GM18858 (cell line): ENCODE data around the gene SLA2.
"Not testable (repeated sequence)": the region's sequence is repeated elsewhere in the genome, so short reads cannot be mapped to it uniquely, and the experiment has no call there.

Experiments used
- ATAC-seq: cut with Tn5 transposase; IDR thresholded peaks from one replicate; pipeline ENCODE4 v1.9.1; 2021; ENCODE audit not compliant: unreplicated experiment

SLA2 gene, protein sequence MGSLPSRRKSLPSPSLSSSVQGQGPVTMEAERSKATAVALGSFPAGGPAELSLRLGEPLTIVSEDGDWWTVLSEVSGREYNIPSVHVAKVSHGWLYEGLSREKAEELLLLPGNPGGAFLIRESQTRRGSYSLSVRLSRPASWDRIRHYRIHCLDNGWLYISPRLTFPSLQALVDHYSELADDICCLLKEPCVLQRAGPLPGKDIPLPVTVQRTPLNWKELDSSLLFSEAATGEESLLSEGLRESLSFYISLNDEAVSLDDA

DNA sequence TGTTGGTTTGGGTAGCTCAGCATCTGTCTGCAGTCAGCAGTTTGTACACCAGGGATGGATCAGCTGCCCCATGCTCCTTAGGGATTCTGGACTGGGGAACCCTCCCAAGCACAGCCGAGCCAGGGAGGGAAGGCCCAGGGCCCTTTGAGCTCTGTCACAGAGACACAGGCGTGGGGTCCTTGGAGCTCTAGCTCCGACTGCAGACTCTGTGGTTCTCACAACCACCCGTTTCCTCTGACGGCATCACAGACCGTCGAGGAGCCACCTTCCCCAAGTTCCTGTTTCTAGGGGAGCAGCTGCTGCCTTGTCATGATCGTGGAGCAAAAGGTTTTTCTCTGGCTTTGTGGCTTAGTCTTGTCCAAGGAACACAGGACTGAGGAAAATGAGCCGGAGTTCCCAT is at the start of gene SLA2:
TSS of gene SLA2 (minus strand) at position 199 of the 400 bp plus-strand sequence. CDS start 4,861 bp downstream, outside the sequence.
- no peak for ATAC-seq

DNA sequence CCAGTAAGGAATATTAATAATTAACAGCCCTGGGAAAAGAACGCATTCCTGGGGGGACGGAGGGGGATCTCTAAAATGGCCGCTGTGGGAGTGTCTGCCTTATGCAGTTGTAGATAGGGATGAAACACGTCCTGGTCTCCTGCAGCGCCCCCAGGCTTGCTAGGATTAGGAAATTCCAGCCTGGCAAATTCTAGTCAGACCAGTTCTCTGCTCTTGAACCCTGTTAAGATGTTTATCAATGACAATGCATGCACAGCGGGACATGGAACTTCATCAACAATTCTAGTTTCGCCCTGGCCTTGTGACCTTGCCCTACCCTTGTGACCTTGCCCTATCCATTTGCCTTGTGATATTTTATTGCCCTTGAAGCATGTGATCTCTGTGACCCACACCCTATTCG is 49.5 kb upstream of the SLA2 start:
- ATAC-seq = not testable (repeated sequence)

DNA sequence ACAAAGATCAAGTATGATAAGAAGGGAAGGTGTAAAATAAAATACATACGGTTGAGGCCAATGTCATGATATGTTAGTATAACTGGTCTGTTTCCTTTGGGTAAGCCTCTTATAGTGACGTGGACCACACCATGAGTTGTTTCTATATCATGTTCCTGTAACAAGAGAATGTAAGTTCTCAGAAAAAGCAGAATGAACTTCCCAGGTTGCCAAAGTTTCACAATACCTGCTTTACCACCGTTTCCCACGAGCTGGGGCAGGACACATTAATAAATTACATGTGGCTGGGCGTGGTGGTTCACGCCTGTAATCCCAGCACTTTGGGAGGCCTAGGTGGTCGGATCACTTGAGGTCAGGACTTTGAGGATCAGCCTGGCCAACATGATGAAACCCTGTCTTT is 42.6 kb upstream of the SLA2 start:
- no peak for ATAC-seq

DNA sequence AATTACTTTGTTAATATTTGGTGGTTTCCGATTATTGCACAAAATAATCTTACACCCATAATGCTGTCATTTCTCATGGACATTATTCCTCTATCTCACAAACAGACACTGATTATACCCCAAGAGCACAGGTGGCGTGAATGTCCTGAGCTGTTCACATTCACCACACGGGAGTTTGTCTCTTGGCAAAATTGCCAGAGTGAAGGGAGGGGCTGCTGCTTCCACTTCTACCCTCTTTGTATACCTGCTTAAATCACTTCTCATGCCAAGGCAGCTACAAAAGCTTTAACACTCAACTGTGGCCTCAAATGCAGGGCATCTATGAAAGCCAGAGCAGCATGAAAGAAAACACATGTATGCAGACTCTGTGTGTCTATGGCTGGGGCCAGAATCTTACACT is 41.9 kb upstream of the SLA2 start:
- no peak for ATAC-seq

DNA sequence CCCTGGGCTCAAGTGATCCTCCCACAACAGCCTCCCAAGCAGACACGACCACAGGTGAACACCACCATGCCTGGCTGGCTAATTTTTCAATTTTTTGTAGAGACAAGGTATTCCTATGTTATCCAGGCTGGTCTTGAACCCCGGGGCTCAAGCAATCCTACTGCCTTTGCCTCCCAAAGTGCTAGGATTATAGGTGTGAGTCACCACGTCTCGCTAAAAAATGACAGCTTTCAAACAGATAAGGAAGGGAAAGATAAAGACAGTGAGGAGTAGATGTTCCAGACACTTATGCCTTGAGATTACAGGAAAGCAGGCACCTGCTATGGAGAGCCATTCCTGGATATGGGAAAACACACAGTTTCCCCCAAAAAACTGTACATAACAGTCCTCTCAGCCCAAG is 40.9 kb upstream of the SLA2 start:
- ATAC-seq = no peak

DNA sequence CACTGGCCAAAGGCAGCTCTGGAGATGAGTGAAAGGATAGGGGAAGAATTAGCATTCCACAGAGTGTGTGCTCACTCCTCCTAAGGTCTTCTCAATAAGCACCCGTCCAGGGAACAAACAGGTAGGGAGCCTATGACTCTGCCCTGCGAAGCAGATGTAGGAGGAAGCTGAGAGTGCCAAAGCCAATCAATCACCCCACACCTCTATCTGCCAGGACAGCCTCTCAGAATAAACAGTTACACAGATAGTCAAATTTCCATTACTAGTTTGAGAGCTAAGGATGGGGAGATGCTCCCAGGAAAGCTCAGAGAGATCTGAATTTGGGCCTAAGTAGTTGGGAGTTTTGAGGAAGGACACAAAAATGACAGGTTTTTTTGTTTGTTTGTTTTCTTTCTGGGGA is 40.5 kb upstream of the SLA2 start:
- ATAC-seq = no peak

DNA sequence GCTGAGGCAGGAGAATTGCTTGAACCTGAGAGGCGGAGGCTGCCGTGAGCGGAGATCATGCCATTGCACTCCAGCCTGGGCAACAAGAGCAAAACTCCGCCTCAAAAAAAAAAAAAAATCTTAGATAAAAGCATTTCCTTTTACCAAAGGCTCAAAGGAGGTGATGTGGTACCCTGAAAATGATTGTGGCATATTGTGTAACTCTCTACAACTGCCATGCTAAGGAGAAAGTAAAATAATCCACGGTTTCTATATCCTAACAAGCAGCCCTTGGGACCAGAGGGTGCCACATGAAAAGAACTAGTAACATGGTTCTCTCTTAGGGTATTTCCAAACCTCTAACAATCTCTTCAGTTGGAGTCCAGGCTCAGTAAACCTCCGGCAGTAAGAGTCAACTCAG is 38.8 kb upstream of the SLA2 start:
- ATAC-seq = no peak

DNA sequence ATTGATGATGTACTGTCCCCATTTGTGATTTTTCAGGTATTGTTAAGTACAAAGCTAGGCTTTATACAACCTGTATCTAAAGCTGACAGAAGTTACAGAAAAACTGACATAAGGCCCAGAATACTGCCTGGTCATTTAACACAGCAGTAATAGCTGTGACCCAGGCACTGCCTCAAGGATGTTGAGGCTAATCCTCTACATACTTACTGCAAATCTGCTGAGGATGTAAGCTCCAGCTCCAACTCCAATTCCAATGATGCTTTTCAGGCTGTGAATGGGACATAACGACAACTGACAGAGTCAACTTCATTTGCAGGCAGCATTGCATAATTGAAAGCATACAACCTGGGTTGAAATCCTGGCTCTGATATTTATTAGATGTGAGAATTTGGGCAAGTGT is 36.3 kb upstream of the SLA2 start:
- ATAC-seq = no peak

DNA sequence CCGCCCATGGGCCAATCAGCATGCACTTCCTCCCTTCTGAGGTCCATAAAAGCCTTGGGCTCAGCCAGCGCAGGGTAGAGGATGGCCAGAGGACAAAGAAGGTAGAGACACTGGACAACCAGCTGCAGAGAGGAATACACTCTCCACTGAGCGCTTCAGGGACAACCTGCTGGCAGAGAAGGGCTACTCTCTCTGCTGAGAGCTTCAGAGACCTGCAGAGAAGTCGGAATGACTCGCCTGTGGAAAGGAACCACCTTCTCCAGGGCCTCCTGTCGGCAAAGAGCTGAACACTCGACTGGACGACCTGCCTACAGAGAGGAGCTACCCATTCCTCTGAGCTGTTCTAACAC is 31.4 kb upstream of the SLA2 start:
- ATAC-seq = no peak

DNA sequence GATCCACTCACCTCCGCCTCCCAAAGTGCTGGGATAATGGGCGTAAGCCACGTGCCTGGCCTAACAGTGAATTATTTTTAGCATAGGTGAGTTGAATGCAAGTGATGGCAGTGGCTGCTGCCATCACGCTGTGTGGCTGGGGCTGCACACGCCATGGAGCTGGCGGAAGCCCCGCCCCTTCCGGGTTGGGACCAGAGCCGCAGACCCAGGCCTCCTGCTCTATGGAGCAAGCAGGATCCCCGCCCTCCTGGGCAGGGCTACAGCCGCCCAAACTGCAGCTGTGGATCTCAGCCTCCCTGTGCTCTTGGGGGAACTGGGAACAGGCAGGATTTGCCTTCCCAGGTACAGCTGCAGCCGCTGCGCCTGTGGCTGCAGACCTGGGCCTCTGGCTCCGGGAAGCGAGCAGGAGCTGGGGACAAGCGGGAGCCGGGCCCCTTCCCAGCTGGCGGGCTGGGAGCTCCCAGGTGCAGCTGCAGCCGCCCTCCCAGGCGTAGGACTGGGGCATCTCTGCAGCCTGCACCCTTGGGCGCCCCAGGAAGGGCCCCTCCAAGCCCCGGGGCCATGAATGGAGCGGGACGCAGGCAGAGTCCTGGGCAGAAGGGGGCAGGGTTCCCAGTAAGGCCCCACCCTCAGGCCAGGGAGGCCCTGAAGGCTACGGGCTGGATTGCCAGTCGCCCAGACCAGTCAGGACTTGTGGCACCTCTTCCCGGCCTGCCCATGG is 30.9 kb upstream of the SLA2 start:
- no peak for ATAC-seq

DNA sequence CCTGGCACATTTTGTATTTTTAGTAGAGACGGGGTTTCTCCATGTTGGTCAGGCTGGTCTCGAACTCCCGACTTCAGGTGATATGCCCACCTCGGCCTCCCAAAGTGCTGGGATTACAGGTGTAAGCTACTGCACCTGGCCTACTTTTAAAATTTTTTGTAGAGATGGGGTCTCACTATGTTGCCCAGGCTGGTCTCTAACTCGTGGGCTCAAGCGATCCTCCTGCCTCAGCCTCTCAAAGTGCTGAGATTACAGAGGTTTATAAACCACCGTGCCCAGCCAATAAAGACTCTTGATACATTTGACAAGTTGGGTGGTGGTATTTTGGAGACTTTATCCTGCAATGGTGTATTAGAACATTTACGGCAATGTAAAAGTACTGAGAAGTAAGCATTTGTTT is 29.5 kb upstream of the SLA2 start:
- not testable (repeated sequence) for ATAC-seq

DNA sequence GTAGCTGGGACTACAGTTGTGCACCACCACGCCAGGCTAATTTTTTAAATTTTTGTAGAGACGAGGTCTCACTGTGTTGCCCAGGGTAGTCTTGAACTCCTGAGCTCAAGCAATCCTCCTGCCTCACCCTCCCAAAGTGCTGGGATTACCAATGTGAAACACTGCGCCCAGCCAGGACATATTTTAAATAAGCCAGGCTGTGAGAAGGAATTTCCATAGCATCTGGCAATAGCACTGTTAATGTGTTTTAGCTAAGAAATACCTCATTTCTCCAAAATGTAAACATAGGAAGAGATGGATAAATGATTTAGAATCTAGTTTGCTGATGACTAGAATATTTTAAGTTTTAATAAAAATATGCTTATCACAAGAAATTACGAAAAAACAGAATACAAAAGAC is 27.0 kb upstream of the SLA2 start:
- no peak for ATAC-seq

DNA sequence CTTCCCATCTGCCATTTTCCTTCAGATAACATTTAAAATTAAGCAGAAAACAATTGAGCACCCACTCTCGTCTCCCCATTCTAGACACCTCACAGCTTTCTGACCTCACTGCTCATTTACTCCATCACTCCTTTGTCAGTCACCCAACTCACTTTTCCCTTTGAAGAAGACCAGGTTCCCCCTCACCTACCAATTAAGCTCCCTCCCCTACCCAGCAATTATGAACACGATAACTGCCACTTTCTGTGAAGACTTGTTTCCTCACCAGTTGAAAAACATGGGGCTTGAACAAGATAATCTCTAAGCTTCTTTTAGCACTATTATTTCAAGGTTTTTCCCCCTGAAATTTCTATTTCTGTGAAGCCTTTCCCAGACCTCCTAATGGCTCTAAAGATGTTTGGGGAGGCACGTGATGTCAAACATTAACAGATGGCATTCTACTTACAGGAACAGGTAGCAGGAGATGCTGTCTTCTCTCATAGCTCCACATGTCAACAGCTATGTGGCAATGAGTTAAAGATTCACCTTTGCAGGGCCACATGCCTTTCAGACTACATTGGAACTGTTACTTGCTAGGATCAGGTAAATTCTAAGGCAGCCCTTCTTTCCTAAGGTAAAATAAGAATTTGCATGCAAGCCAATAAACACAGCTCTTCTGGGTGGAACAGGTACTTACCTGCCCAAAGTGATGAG is 24.8 kb upstream of the SLA2 start:
- ATAC-seq = no peak

DNA sequence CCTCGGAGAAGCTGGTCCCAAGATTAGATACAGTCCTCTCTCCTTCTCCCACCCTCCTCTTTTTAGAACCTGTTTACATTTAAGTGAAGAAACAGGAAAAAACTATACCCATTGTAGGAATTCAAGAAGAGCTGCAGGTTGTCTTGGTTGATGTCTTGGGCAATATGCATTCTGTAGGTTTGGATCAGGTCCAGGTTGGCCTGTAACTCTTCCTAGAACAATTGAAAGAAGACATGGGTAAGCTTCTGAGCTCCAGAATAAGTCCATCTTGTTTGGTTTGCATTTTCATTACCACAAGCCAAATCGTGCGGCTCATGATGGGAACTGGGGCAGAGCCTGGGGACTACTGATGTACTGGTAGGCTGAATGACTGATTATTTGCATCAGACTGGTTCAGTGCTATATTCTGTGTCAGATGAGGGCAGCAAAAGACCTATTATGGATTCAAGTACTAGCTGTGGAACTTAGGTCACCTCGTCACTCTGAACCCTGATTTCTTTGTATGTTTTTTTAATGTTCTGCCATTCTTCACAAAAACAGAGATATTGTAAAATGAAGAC is 20.3 kb upstream of the SLA2 start:
- ATAC-seq = no peak

DNA sequence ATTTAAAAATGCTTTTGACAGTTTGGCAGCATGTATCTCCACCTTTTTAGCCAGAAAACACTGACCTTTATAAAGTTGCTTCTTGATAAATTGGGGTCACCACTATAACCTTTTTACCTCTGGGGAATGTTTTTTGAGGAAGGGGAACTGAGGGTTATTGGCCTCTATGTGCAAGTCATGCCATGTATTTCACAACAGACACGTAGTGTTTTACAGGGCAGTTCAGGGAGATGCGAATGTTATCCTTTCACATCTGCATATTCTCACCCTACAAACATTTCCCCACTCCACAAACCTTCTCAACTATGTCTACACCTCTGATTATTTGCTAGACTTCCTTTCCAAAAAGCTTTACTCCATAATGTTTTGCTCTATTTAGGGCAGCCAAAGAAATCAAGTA is 17.0 kb upstream of the SLA2 start:
- no peak for ATAC-seq

DNA sequence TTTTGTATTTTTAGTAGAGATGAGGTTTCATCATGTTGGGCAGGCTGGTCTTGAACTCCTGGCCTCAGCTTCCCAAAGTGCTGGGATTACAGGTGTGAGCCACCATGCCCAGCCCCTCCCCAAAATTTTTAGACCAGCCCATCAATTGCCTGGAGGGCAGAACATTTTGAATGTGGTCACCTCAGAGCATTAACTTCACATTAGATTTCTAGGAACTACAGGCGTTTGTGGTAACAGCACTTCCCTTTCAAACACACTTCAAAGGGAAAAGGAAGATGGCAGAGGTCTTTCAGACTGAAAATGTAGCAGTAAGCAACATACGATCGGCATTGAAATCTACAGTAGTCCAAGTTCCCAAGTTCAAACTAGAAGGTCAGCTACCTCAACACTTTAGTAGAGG is 12.3 kb upstream of the SLA2 start:
- ATAC-seq = no peak

DNA sequence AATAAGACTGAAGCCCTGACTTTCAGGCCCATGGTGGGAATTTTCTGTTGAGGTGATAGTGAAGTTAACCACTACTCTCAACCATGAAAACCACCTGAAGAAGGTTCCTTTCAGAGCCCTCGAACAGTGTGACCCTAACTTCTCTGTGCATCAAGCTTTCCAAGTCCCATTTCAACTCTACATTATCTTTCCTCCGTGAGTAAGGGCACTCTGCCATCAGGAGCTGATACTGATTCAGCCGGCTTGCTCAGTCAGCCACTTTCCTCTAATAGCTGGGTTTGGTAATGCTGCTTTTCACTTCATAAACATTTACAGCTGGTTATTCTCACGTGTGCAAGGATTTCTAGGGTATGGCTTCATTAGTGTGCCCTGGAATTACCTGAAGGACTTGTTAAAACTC is 10.7 kb upstream of the SLA2 start:
- ATAC-seq = no peak

DNA sequence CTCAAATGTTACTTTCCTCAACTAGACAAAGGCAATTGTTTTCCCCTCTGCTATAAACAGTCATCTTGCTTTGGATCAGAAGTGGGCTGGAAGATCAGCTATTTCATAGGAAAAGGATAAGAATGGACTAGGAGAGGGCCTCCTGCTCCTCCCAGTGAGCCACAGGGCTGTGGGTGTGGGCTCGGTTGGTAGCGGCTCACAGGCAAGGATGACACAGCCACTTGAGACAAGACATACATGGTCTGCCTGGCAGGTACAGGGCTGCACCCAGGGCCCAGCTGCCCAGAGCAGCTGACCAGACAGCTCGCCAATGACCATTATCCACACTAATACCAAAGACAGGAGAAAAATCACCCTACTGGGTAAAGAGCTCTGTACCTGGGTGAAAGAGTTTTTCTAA is 9.0 kb upstream of the SLA2 start:
- ATAC-seq = no peak

DNA sequence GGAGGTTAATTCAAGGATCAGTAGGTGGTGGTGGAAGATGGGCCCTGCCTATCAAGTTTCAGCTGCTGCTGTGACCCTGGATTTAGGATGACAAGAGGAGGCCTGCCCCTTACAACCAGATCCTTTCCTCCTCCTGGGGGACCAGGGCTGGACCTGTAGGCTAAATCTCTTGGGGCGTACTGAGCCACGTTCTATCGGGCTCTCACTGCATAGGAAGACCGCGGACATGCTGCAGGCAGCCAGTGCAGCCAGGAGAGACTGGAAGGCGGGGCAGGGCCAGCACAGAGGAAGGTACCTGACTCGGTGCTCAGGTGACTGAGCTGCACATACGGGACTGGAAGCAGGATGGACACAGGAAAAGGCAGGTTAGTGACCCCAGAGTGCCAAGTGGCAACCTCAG is 8.5 kb upstream of the SLA2 start:
- ATAC-seq = no peak

DNA sequence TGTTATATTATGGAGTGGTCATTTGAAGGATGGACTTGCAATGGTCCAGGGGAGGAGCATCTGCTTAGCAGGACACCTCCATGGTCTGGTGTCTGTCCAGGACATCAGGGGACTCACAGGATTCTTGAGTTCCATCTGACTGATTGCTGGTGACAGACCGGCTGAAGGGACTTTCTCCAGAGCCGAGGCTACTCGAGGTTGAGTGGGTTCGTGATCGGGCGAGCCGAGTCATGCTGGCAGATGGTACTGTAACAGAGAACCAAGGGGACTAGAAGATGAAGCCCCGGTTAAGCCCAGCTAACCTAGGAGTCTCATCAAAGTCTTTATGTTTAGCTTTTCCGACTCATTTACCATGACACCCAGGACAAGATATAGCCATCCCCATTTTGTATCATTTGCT is 7.5 kb upstream of the SLA2 start:
- no peak for ATAC-seq

DNA sequence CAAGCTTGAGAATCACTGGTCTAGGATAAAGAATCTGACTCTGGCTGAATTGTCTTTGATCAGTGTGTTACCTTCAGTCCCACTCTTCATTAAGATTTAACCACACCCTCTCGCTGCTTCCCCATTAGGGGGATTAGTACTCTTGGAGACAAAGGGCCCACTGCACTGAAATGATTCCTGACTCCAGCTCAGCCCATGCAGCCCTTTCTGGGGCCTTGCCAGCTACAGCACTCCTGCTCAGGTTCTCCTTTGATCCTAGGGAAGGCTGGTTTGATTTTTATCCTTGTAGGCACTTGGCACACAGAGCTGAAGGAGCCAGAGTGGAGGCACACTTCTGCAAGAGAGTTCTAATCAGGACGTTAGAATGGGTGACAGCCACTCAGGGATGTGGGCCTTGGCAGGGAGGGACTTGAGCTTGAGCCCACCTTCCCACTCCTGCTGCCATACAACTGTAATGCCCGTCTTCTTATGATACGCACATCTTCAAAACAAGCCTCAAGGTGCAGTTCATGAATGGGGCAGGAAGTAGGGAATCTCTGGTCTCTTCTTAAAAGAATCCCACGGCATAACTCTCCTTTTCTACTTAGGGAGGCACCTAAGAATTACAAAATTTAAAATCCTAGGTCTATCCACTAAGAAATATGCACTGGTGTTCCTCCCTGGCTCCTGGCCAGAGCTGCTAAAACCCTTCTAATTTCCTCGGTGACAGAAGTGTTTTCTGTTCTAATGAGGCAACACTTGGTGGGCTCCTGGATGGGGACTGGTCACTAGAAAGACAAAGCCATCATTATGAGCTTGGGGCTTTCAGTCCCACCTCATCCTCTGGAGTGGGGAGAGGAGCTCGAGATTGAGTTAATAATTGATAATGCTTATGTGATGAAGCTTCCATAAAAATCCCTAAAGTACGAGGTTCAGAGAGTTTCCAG is 1.5 kb upstream of the SLA2 start:
- ATAC-seq = no peak
